GM12878 (cell line): ENCODE results near the gene GRIK2. TPM values are rescaled to one million over a fixed set of nuclear protein-coding genes. Genes with fewer than 3 reads are reported as not detected.

ENCODE experiments used
- ATAC-seq: fragments of 200-7000 bp; cut with Tn5 transposase; 3 replicates; pipeline ENCODE4 v1.9.1; 2020; ENCODE audit warnings: mild to moderate bottlenecking, moderate library complexity
- BruUV-seq: library from RNA; stranded (reverse); fragments of 400-500 nt; replicated peaks from 2 replicates; lab custom pipeline; 2021; lab: Mats Ljungman, UMichigan
- CTCF ChIA-PET: fragments of 300-600 bp; sonication (Branson Sonifier 250); formaldehyde crosslinking; extraction: SDS; loops from one replicate; lab custom pipeline; 2021; ENCODE audit warnings: inconsistent platforms; lab: Yijun Ruan, JAX
- POLR2A ChIA-PET: fragments of 350-600 bp; formaldehyde crosslinking; extraction: SDS; loops from one replicate; lab custom pipeline; 2021; ENCODE audit warnings: inconsistent platforms; lab: Charles Lee
- RAD21 ChIA-PET: fragments of 300-600 bp; sonication (Branson Sonifier 250); formaldehyde crosslinking; loops from one replicate; lab custom pipeline; 2023; ENCODE audit warnings: antibody characterized with exemption; ENCODE audit not compliant: unreplicated experiment; lab: Charles Lee
- SMC1A ChIA-PET: fragments of 300-600 bp; sonication (Branson Sonifier 250); formaldehyde crosslinking; loops from one replicate; lab custom pipeline; 2023; ENCODE audit not compliant: unreplicated experiment, uncharacterized antibody; lab: Charles Lee
- DNase-seq: peaks from one replicate; pipeline ENCODE4 v3.0.0-alpha.2; 2011; ENCODE audit warnings: low read depth, low spot score
- FAIRE-seq: peaks from 3 replicates; lab custom pipeline; 2011; peaks lifted over from hg19 to GRCh38; lab: Jason Lieb, UNC
- H2AFZ ChIP-seq: 2 replicates; pipeline ENCODE4 v1.6.0; 2011; ENCODE audit warnings: low read depth, low read length, control low read depth; ENCODE audit not compliant: control insufficient read depth
- H3K27ac ChIP-seq: 2 replicates; pipeline ENCODE4 v1.5.1; 2011; ENCODE audit warnings: control low read depth; ENCODE audit not compliant: control insufficient read depth, insufficient read depth
- H3K27me3 ChIP-seq, 2 experiments: replicated peaks in 1 of 2; 2 replicates each; pipeline versions ENCODE4 v1.6.0 to v1.6.1; 2011; ENCODE audit warnings: low read length in 1 of 2; ENCODE audit not compliant: control insufficient read depth in 2 of 2, insufficient read depth in 2 of 2
- H3K36me3 ChIP-seq, 2 experiments: 2 replicates each; pipeline ENCODE4 v1.5.1; 2011; ENCODE audit warnings: low read length in 1 of 2; ENCODE audit not compliant: control insufficient read depth in 2 of 2, insufficient read depth in 2 of 2
- H3K4me1 ChIP-seq: 2 replicates; pipeline ENCODE4 v1.6.1; 2011; ENCODE audit warnings: mild to moderate bottlenecking, low read length, moderate library complexity, mixed read lengths; ENCODE audit not compliant: control insufficient read depth, insufficient read depth
- H3K4me2 ChIP-seq: 2 replicates; pipeline ENCODE4 v1.6.0; 2011; ENCODE audit warnings: control low read depth; ENCODE audit not compliant: control insufficient read depth, insufficient read depth
- H3K4me3 ChIP-seq: fragments of 200-600 bp; sonication (generic); 2 replicates; pipeline ENCODE4 v1.5.1; 2016
- H3K79me2 ChIP-seq: 2 replicates; pipeline ENCODE4 v1.6.0; 2011; ENCODE audit warnings: low read length; ENCODE audit not compliant: control insufficient read depth, insufficient read depth
- H3K9ac ChIP-seq: 2 replicates; pipeline ENCODE4 v1.8.0; 2011; ENCODE audit warnings: low read length, control low read depth, mixed read lengths; ENCODE audit not compliant: control insufficient read depth, insufficient read depth
- H3K9me3 ChIP-seq: replicated peaks from 3 replicates; pipeline ENCODE4 v1.5.1; 2011; ENCODE audit warnings: mild to moderate bottlenecking, low read length; ENCODE audit not compliant: control insufficient read depth, insufficient read depth
- H4K20me1 ChIP-seq: 2 replicates; pipeline ENCODE4 v1.6.0; 2011; ENCODE audit not compliant: control insufficient read depth, insufficient read depth
- PRDM15 ChIP-seq: fragments of 450-650 bp; formaldehyde crosslinking; IDR thresholded peaks from 2 replicates; pipeline ENCODE4 v1.4.0; 2020; ENCODE audit warnings: mild to moderate bottlenecking, moderate library complexity
- RELB ChIP-seq: fragments of 450-650 bp; IDR thresholded peaks from 2 replicates; pipeline ENCODE4 v1.6.1; 2017; ENCODE audit warnings: low read depth, mild to moderate bottlenecking, moderate library complexity
- WGBS: methylation state at CpG from one replicate; pipeline ENCODE4 v1.1.6; 2016; ENCODE audit warnings: low lambda C conversion rate; ENCODE audit not compliant: insufficient replicate concordance, insufficient coverage; ENCODE audit errors: missing lambda C conversion rate; 5-methylcytosine and 5-hydroxymethylcytosine counted together
- in situ Hi-C: fragments of 300-500 bp; cut with MboI; formaldehyde crosslinking; loops from 9 replicates; pipeline ENCODE4 v1.14.3; 2018; ENCODE audit warnings: mixed read lengths
- intact Hi-C: fragments of 100-400 bp; cut with micrococcal nuclease; formaldehyde crosslinking; loops from one replicate; pipeline ENCODE4 v1.14.2; 2022; ENCODE audit not compliant: unreplicated experiment
- polyA plus RNA-seq, 11 experiments: library from polyadenylated mRNA; depleted of rRNA in 4 of 11; unstranded in 6 of 11; stranded (reverse) in 5 of 11; fragments of >200 nt; fragmentation: Nextera tagmentation in 4 of 11; fragmentation: Illumina TruSeq in 1 of 11; extraction: Ambion mirVana in 4 of 11; extraction: Trizol in 1 of 11; gene quantifications; 1 replicate in 1 of 11; 2 replicates in 10 of 11; pipeline versions ENCODE4 v1.2.1 to v1.2.3, GENCODE V29; 2011 to 2016; ENCODE audit warnings: inconsistent platforms in 2 of 11, missing spikeins in 2 of 11, low read depth in 1 of 11
- total RNA-seq, 4 experiments: library from RNA; depleted of rRNA in 3 of 4; stranded (reverse); fragments of >200 nt in 3 of 4; fragmentation: Illumina TruSeq in 1 of 4; extraction: Trizol in 1 of 4; gene quantifications; 2 replicates each; pipeline versions ENCODE4 v1.2.1 to v1.2.3, GENCODE V29; 2013 to 2021
- TF ChIP-seq, protein P1 (sequence below): fragments of 450-650 bp; IDR thresholded peaks from 2 replicates; pipeline ENCODE4 v1.6.1; 2017; ENCODE audit warnings: mild to moderate bottlenecking, moderate library complexity

Gene GRIK2
- total and polyA plus RNA-seq, 10 of the 15 experiments (the other 5 are each of a cell fraction or from before 2014, with no cell fraction given): not detected

DNA sequence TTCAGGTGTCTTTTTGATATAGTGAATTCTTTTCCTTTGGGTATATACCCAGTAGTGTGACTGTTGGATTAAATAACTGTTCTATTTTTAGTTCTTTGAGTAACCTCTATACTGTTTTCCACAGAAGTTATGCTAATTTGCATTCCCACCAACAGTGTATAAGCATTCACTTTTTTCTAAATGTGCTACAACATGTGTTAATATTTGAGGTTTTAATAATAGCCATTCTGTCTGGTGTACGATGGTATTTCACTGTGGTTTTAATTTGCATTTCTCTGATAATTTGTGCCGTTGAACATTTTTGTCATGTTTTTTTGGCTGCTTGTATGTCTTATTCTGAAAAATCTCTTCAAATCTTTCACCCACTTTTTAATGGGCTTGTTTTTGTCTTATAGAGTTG lies 563.5 kb downstream of the GRIK2 start:
- intact Hi-C loops: no loop called here
- whole genome bisulfite sequencing: 25% methylated on average over 2 of the region's 2 CpGs
- in situ Hi-C loops: no loop called here

More for the DNA sequence above, 563.5 kb downstream of the GRIK2 start:
- no peak for FAIRE-seq
- Histone ChIP-seq H3K4me3 (no peak overlapping the region), H3K4me2 (no peak overlapping the region), H3K9me3 (no peaks in the 10 kb centered on the region), H3K4me1 (no peaks in the 10 kb centered on the region), H2AFZ (no peak overlapping the region), H3K36me3 (no peaks in the 10 kb centered on the region), H3K27me3 (no peaks in the 10 kb centered on the region), H3K27ac (no peak overlapping the region), H4K20me1 (no peaks in the 10 kb centered on the region), H3K9ac (no peak overlapping the region), H3K79me2 (no peaks in the 10 kb centered on the region)
- ChIA-PET CTCF (no interaction called here), POLR2A (no interaction called here), RAD21 (no interaction called here), SMC1A (no interaction called here)
- DNase-seq: no peak
- no peak for ATAC-seq
- TF ChIP-seq, protein P1, sequence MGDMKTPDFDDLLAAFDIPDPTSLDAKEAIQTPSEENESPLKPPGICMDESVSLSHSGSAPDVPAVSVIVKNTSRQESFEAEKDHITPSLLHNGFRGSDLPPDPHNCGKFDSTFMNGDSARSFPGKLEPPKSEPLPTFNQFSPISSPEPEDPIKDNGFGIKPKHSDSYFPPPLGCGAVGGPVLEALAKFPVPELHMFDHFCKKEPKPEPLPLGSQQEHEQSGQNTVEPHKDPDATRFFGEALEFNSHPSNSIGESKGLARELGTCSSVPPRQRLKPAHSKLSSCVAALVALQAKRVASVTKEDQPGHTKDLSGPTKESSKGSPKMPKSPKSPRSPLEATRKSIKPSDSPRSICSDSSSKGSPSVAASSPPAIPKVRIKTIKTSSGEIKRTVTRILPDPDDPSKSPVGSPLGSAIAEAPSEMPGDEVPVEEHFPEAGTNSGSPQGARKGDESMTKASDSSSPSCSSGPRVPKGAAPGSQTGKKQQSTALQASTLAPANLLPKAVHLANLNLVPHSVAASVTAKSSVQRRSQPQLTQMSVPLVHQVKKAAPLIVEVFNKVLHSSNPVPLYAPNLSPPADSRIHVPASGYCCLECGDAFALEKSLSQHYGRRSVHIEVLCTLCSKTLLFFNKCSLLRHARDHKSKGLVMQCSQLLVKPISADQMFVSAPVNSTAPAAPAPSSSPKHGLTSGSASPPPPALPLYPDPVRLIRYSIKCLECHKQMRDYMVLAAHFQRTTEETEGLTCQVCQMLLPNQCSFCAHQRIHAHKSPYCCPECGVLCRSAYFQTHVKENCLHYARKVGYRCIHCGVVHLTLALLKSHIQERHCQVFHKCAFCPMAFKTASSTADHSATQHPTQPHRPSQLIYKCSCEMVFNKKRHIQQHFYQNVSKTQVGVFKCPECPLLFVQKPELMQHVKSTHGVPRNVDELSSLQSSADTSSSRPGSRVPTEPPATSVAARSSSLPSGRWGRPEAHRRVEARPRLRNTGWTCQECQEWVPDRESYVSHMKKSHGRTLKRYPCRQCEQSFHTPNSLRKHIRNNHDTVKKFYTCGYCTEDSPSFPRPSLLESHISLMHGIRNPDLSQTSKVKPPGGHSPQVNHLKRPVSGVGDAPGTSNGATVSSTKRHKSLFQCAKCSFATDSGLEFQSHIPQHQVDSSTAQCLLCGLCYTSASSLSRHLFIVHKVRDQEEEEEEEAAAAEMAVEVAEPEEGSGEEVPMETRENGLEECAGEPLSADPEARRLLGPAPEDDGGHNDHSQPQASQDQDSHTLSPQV: no peak
- TF ChIP-seq PRDM15 (no peak), RELB (no peak)
- BruUV-seq: no TSS peak
